Right renal cortex interstitium (tissue), 3 donors: ENCODE measurements around the gene TRAPPC6A. TPM values are rescaled to one million over a fixed set of nuclear protein-coding genes. Genes with fewer than 3 reads are reported as not detected.
"Not testable (repeated sequence)": the region's sequence is repeated elsewhere in the genome, so short reads cannot be mapped to it uniquely, and the experiment has no call there.

ENCODE experiments used
- DNase-seq, 3 donors: peaks; one replicate each; pipeline ENCODE4 v3.0.0-alpha.2; 2013; ENCODE audit warnings: low read depth in 3 of 3, low spot score in 2 of 3
- polyA plus RNA-seq, 3 donors: library from polyadenylated mRNA; unstranded; fragments of 120-200 nt; gene quantifications; one replicate each; pipeline ENCODE4 v1.2.1, GENCODE V29; 2013; ENCODE audit not compliant: insufficient read length in 3 of 3

The TRAPPC6A gene
- polyA plus RNA-seq, 3 donors, result 25.5 to 33.2 (median 32.4) TPM

DNA sequence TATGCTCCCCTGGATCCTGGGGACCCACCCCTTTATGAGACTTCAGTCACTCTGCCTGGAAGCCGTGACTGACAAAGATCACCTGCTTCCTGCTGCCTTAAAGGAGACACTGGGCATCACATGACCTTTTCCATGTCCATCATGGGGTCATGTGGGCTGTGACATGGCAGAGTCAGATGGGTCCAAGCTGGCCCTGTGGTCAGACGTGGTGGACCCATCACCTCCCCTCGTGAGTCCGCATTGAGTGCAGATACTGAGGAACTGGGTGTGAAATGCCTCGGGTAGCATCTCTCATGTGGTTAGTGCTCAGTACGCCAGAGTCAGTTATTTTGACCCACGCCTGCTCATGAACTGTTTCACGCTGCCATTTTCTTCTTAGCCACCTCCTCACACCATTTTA is 44.4 kb downstream of the TRAPPC6A start:
- no peak for DNase-seq

DNA sequence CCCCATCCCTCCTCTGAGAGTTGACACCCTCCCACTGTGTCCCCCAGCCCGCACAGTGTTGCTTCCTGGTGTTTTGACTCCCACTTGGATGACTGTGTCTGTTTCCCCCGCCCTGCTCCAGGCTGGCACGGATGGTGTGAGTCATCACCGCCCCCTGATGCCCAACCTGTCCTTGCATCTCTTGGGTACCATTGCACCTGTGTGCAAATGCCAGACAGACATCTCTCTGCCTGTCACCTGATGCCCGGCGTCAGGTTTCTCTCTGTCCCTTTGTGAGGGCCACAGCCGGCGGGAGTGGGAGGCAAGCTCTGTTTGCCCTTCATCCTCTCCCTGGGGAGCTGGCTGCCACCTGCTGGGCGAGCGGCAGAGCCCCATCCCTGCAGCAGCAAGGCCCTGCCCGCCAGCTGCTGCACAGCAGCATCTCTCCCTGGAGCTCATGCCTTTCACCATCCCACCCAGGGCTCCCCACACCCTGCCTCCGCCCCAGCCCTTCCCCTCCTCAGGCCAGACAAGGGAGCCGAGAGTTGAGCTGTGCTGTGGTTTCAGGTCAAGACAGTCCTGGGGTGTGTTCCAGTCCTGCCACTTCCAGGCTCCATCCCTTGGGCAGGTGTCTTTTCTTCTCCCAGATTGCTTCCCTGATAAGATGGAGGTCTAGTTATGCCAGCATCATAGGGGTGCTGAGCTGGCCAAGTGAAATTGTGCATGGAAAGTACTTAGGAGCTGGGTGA is 47.0 kb downstream of the TRAPPC6A start:
- no peak for DNase-seq

DNA sequence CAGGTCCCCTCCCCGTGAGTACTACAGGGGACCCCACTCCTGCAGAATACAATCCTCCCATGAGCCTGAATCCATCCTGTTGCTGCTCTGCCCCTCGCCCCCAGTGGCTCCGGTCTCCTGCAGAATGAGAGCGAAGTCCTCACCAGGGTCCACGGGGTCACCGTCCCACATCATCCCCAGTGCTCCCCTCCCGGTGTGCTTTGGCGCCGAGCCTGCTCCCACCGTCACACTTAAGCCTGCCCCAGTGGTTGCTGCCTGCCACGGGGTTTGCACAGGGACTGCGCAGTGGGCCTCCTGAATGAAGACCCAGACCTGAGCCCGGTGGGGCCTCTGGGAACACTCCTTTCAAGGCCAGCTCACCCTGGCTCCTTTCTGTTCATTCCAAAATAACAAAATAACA is 47.8 kb downstream of the TRAPPC6A start:
- no peak for DNase-seq

DNA sequence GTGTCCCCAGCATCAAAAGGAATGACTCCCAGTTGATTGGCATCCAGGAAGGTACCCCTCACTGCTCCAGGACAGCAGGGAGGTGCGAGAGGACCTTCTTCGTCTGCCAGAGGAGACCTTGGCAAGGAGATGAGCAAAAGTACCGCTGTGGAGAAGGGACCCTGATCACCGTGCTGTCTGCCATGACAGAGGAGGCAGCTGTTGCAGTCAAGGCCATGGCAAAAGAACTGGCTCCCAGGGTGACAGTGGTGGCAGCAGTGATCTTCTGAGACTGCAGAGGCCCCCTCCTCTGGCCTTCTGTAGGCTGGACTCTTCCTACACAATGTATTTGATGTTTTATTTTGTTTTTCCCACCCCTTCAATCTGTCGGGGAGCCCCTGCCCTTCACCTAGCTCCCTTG is 49.2 kb downstream of the TRAPPC6A start:
- no peak for DNase-seq

DNA sequence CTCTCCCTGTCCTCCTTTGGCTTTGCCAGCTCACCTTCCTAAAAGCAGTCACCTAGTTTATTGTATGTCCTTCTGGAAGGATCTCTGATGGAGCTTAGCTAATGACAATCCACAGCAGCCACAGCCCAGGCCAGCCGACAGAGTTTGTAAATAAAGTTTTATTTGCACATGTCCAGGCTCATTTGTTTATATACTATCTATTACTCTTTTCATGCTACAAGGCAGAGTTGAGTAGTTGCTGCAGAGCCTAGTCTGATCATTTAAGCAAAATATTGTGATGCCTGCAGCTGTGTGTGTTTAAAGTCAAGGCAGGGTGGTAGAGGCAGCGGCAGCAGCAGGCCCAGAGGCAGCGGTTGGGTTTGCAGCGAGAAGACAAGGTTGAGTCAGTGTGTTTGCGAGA is 49.9 kb downstream of the TRAPPC6A start:
- DNase-seq, result no peak

DNA sequence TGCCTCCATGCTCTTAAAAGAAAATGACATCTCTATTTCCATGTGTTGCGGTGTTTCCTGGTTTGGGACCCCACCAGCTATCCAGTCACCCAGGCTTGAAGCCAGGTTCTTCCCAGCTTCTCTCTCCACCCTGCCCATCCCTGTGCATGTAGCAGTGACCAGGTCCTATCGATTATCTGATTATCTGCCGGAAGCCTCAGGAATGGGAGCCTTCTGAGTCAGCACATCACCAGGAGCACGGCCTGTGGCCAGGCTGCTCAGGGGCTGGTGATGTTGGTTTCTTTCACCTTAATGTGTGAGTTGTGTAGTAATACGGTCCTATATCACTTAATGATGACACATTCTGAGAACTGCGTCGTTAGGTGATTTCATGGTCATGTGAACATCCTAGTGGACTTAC is 51.4 kb downstream of the TRAPPC6A start:
- no peak for DNase-seq

DNA sequence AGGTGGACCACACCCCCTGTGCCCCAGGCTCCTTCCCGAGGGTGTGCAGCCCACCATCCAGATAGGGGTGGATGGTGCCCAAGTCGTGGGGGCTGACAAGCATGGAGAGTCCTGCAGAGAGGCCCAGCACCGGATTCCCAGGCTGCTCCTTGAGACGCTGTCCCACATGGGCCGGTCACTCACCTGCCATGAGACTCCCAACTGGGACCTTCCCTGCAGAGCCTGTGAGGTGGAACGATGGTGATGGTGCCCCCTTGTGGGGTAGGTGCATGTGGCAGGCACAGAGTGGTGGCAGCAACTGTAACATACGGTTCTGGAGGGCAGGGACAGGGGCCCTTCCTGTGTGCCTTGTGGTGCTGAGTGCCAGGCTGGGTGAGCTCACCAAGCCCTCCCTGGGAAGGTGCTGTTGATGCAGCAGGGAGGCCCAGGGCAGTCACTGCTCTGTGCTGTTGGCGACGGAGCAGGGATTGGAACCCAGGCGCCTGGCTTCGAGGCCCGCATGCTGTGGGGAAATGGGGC is 52.0 kb downstream of the TRAPPC6A start:
- DNase-seq, result no peak

DNA sequence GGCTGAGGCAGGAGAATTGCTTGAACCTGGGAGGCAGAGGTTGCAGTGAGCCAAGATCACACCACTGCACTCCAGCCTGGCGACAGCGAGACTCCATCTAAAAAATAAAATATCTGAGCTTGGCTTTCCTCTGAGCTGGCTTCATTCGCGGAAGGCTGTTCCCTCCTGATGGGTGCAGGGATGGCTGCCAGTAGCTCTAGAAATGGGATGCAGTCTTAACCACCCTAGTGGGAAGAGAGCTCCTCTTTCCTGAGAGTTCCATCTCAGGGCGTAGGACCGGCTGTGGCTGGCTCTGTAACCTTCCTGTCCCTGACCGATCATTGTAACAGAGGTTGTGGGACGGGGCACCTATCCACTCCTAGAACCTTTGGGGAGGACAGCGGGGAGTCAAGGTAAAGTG is 52.7 kb downstream of the TRAPPC6A start:
- DNase-seq, result no peak

DNA sequence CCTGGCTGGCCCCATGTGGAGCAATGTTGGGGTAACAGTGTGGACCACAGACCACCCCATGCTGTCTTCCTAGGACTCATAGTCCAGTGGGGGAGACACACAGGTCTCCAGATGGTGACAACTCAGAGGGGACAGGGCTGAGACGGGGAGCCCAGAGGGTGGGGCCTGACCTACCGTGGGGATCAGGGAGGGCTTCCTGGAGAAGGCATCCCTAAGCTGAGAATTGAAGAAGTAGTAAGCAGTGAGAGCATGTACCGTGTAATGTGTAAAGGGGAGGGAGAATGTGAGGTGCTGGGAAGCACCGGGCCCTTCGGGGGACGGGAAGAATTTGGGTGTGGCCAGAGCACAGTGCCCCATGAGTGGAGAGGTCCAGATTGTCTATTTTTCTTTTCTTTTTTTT is 54.0 kb downstream of the TRAPPC6A start:
- no peak for DNase-seq

DNA sequence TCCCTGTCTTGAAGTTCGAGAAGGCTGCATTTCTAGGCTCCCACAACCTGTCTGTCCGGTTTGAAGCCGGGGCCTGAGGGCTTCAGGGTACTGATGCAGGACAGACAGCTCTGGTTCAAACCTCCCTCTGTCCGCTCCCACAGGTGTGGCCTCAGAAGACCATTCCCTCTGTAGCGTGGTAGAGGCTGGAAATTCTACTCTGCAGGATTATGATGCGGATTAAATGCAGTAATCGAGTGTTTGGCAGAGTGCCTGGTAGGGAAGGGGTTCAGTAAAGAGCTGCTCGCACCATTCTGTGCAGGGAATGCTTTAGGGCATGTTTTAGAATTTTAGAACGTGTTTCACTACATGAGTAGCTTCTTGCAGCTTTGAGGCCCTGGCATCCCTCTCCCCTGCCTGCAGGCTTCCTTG is 54.6 kb downstream of the TRAPPC6A start:
- no peak for DNase-seq

DNA sequence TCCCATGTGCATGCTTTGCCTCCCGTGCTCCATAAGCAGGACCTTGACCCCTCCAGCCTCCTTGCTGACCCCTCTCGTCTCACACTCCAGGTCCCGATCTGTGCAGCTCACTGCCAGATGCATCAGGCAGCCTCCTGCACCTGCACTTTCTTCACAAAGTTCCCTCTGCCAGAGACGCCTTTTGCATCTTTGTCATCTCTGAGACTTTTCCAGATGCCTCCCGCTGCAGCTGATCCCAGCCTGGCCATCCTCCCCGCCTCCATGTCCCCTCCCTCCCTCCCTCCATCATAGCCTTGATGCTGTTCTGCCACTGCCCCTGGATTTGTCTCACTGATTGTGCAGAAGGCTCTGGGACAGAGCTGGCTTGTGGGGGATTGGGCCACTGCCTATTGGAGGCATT is 55.2 kb downstream of the TRAPPC6A start:
- no peak for DNase-seq

DNA sequence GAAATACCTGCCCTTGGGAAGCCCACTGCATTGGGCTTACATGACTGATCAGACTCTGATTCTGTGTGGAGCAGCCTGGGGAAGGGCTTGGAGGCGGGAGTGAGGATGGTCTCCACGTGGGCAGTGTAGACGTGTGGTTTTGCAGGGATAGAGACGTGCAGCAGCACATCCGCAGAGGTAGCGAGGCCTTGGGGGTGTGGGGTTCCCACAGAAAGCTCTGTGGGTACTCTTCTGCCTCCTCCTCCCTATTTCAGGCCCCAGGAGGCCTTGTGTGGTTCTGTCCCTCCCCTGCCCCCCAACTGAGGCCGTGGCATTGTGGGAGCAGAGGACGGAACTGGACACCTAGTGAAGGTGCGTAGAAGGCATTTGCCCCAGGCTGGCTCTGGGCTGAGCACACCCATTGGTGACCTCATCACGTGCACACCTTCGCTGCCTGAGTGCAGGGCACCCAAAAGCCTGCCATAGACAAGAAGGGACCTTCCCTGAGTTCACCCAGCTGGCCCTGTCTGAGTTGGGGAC is 56.2 kb downstream of the TRAPPC6A start:
- no peak for DNase-seq

DNA sequence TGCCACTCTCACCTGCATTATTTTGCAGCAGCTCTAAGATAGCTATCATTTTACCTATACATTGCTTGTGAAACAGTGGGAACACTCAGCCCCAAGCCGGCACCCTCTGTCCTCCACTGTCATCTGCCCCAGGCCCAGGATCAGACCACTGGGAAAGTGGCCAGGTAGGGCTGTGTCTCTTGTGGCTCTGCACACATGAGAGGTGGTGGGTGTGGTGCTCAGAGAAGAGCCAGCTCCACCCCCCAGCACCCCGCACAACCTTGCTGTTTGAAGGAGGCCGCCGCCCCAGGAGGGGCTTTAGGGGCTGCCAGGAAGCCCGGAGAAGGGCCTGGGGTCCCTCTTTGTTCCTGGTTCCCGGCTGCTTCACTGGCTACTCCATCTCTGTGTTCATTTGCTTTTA is 58.5 kb downstream of the TRAPPC6A start:
- no peak for DNase-seq

DNA sequence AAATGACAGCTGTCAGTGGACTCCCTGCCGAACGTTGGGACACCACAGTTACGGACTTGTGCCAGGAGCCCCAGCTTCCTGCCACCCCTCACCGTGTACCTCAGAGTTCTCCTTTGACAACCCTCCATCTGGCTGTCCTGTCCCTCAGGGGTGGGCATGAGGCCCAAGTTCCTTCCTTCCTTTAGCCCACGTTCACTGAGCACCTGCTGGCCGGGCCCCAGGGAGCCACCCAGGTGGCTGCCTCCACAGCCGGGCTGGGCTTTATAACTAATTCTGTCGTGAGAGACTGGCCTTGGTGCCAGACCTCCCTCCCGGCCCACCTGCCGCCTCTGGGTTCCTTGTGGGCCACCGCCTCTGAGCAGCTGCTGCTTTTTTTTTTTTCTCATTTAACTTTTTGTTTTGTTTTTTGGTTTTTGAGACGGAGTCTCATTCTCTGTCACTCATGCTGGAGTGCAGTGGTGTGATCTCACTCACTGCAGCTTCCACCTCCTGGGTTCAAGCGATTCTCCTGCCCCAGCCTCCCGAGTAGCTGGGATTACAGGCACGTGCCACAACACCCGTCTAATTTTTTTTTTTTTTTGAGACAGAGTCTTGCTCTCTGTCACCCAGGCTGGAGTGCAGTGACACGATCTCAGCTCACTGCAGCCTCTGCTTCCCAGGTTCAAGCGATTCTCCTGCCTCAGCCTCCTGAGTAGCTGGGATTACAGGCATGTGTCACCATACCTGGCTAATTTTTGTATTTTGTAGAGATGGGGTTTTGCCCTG is 59.3 kb downstream of the TRAPPC6A start:
- DNase-seq, result not testable (repeated sequence)

DNA sequence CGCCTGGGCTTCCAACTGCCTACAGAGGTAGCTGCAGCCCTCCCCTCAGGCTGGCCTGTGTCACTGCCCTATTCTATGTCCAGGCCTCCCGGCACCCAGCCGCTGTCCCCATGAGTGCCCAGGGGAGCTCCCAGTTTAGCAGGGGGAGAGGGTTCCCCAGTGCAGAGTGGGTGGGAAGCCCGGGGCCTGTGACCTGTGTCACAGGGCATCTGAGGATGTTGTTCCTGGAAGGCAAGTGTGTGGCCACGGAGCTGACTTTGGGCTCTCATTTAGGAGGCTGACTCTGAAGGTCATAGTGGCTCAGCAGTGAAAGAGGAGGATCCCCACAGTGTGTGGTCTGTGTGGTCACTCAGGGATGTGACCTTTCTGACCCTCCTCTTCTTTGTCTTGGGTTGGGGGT is 59.9 kb downstream of the TRAPPC6A start:
- DNase-seq, result no peak

DNA sequence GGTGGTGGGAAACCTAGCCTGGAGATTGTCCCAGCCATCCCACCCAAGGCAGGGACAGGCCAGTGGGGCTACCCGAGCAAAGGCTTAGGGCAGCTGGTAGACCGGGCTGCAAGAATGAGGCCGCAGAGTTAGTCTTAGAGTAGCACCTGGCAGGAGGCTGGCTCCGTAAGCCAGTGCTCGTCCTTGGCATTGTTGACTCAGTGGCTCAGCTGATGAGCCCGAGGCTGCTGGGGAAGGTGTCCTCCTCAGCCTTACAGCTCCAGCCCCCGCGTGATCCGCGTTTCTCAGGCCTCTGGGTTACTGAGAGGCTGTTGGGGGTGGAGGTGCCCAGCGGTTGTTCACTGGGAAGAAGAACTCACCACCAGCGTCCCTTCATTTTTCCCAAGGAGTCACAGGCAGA is 60.4 kb downstream of the TRAPPC6A start:
- DNase-seq, result no peak

DNA sequence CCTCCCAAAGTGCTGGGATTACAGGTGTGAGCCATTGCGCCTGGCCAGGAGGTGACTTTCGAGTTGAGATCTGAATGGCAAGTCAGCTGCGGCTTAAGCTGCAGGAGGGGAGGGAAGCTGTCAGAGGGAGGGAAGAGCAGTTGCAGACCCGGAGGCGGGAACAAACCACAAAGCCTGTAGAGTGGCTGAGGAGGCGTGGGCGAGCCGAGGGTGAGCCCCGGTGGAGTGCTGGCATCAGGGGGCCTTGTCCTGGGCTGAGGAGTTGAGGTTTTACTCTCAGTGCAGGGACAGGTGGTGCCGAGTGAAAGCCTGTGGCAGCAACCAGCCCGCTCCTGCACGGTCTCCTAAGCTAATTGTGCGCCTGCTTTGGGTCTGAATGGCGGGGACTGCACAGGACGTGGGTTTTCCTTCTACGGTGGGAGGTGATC is 60.9 kb downstream of the TRAPPC6A start:
- DNase-seq, result no peak

DNA sequence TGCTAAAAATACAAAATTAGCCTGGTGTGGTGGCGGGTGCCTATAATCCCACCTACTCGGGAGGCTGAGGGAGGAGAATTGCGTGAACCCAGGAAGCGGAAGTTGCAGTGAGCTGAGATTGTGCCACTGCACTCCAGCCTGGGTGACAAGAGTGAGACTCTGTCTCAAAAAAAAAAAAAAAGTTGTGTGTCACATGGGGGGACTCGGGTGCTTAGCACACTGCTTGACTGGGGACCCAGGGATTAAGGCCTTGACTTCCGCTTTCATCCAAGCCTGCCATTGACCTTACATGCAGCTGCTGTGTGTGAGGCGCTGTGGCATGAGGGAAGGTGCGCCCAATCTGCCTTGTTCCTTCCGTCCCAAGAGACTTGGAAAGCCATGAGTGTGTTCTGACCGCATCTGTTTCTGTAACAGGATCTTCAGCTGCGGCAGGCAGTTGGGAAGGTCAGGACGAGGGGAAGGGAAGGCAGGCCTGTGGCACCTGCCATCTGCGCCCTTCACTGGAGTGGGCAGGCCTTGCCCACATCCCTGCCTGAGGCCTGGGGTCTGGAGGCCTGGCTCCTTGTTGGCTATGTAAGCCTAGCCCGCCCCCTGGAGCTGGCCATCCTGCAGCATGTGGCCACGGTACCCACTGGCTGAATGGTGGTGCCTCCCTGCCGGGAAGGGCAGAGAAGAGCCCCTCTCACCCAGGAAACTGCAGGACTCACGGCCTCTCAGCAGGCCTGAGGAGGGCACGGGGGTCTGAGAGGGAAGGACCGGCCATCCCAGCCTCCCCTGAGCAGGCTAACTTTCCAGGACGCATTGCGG is 62.0 kb downstream of the TRAPPC6A start:
- DNase-seq, result no peak

DNA sequence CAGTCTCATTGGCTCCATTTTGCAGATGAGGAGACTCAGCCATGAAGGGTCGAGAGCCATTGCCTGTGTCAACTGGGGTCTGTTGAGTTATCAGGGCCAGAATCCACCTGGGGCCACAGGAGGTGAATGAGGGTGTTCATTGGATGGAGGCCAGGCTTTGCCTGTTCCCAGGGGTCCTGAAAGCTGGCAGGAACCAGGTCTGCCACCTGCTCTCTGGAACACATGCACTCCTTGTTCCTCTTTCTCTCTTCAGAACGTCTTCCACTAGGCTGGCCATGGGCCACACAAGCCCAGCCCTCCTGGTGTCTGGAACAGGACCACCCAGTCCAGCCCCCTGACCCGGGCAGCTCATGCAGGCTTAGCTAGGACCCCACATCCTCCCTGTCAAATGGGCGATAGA is 63.9 kb downstream of the TRAPPC6A start:
- DNase-seq, result no peak

DNA sequence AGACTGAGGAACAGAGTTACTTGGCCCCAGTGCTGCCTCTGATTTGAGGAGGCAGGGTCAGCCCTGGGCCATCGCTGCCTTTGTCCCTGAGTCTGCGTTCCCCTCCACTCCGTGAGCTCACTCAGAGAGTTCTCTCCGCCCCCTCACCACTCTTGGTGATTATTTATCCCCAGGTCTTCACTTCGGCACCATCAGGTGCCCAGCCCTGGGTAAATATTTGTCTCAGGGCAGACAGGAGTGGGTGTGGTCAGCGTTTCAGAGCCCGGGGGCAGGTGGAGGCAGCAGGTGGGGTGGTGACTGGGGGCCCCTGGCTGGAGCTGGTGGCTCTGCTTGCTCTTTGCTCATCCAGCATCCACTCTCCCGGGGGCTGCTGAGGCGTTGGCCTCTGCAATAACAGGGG is 64.4 kb downstream of the TRAPPC6A start:
- DNase-seq, result no peak
